HG02973 (cell line): ENCODE measurements around the gene FBXO3.
A peak's percentile ranks its signal among the peaks of the same experiment; 100 is the strongest.

Experiments
- ATAC-seq: cut with Tn5 transposase; IDR thresholded peaks from one replicate; pipeline ENCODE4 v1.9.1; 2021; ENCODE audit warnings: moderate library complexity; ENCODE audit not compliant: unreplicated experiment

Gene FBXO3

DNA sequence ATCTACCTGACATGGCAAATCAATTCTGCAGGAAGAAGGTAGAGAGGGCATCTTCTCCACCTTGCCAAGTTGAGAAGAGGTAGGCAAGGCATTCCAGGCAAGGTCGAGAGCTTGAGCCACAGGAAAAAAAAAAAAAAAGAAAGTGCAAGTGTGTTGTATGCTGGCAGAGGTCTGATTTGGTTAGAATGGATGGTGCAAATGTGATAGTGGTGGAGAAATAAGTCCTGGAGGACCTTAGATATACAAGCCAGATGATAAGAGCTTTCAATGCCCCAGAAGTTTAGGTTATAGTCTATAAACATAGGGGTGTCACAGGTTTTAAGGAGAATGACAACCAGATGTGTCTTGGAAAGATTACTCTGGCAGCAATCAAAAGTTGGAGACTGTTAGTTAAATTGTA, 1.4 kb downstream of the FBXO3 start:
- no peak for ATAC-seq

GRCh38 chr11:33772300-33772699, 2.0 kb downstream of the FBXO3 start:
- ATAC-seq = no peak

GRCh38 chr11:33770236-33770635, 4.1 kb downstream of the FBXO3 start:
- ATAC-seq = no peak

GRCh38 chr11:33769542-33769941, 4.8 kb downstream of the FBXO3 start:
- ATAC-seq = no peak

GRCh38 chr11:33767624-33768023, 6.7 kb downstream of the FBXO3 start:
- ATAC-seq = no peak

DNA sequence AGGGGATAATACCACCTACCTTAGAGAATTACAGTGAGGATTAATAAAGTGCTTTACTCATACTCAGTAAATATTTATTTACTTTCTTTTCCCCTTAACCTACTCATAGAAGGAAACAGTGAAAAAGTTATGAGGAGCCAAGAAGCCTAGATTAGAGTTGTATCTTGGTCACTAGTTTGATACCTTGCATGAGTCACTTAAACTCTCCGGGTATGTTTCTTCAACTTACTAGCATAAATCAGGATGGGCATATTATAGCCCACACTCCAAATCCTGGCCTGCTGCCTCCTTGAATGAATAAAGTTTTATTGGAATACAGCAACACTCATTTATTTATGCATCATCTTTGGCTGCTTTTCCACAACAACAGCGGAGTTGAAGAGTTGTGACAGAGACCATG, 8.2 kb downstream of the FBXO3 start:
- no peak for ATAC-seq

DNA sequence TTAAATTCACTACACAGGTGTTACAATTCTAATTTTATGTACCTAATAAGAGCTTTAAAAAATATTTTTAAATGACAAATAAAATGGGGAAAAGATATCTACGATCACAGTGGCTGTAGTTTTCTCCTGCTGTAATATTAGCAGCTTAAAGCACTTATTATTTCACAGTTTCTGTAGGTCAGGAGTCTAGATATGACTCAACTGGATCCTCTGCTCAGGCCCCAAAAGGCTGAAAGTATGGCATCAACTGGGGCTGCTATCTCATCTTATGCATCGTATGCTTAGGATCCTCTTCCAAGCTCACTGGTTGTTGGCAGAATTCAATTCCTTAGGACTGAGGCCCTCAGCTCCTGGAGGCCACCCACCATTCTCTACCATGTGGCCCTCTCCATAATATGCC, 12.8 kb downstream of the FBXO3 start:
- peak; percentile 88 for ATAC-seq

DNA sequence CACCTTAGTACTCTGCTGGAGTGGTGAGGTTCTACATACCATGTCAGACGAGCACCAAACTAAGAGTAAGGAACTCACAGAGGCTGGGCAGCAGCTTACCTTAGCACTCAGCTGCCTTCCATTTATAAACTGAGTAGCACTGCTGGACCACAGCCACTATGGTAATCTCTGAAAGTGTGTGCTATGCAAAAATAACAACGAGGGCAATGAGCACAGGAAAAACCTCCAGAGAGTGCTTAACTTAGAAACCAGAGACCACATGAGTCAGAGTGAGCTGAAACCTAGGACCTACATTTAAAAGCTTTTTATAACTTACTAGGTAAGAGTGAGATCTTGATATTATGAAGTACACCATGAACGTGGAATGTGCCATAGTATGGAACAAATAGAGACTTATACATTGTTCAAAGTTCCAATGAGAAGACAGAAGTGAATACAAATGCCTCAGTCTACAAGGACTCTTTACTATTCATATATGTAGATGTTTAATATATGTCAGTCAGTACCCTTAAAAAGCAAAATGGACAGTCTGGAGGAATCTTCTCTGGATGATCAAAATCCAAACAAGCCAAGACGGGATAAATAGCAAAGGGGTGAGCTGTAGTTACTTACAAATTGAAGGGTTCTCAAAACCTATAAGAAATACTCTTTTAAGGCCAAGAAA, 20.9 kb downstream of the FBXO3 start:
- peak; percentile 96 for ATAC-seq

DNA sequence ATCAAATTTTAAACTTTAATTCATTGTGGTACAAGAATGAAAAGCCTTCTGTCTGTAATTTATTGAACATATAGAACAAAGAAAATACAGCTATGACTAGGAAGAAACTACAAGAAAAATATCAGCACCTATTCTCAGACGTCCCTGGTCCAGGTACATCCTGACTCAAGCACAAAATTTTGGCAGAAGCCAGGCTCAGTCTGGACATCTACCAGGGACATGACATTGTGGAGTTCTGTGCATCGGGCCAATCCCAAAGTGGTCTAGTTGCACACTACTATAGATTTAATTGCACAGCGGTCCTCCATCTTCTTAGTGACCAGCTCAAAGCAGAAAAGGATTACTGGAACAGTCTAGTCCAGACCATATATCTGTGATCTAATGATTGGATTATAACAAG, 22.4 kb downstream of the FBXO3 start:
- ATAC-seq = no peak

- no peak for ATAC-seq
Observed at GRCh38 chr11:33747979-33748378, 26.3 kb downstream of the FBXO3 start.

- no peak for ATAC-seq
Observed at GRCh38 chr11:33743291-33743690, 31.0 kb downstream of the FBXO3 start.

DNA sequence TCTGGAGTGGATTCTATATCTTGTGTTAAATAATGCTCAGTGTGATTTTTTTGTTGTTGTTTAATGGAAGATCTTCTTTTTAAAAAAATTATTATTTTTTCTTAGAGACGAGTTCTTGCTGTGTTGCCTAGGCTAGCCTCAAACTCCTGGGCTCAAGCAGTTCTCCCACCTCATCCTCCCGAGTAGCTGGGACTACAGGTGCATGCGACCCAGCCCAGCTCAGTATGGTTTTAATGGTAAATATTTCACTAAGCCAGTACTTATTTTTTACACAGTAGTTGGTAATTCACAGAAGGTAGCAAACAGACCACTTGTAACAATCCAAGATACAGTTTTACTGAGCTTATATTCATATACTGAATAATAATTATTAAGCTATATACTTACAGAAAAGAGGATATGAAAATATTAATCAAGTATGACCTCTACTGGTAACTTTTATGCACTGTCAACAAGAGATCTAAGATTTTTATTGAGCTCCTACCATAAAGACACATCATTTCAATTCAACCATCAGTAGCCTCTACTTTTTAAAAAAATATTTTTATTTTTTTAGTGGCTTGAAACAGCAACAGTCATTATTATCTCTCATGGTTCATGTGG, 32.0 kb downstream of the FBXO3 start:
- ATAC-seq = peak; percentile 44

DNA sequence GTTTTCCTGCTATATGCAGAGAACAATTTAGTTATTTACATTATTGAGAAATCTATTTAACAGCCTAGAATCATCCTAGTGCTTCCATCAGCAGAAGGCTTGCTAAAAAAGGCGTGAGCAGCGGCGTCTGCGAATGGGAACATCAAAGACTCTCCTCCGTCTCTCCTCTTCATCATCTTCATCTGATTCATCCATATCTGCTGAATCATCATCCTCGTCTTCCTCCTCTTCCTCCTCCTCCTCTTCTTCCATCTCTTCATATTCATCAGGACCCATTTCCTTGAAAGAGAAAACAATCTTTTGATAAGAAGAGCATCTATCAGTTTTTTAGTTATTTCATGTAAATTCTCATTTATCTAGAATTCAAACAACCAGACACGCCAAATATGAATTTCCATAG, 32.5 kb downstream of the FBXO3 start:
- ATAC-seq = no peak

DNA sequence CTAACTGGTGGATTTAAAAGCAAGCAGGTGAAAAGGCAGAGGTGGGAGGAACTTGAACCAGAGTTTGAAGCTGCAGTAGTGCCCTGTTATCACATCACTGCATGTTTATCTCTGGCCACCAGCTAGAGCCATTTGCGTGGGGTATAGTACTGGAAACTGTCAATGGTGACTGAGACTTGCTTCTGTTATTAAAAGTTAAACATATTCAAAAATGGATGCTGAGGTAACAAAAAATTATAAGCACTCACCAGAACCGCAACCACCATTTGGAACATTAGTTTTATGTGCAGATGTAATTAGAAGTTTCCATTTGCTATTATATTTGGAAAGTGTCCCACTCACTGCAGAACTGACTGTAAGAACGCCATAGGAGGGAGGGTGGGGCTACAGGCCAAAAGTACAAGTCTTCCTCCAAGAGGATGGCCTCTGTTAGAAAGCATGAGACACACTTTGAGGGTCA, 36.9 kb downstream of the FBXO3 start:
- no peak for ATAC-seq

GRCh38 chr11:33736148-33736812, 38.0 kb downstream of the FBXO3 start, which contains the start of gene CD59:
Gene CD59 (minus strand): TSS chr11:33736423. CDS start chr11:33722445, 13,978 bp downstream.
- peak; percentile 56 for ATAC-seq

GRCh38 chr11:33735271-33736147, 38.8 kb downstream of the FBXO3 start:
- ATAC-seq = peak; percentile 56

- ATAC-seq = no peak
Observed at GRCh38 chr11:33734441-33735270, 39.7 kb downstream of the FBXO3 start.

GRCh38 chr11:33733980-33734379, 40.3 kb downstream of the FBXO3 start:
- no peak for ATAC-seq

DNA sequence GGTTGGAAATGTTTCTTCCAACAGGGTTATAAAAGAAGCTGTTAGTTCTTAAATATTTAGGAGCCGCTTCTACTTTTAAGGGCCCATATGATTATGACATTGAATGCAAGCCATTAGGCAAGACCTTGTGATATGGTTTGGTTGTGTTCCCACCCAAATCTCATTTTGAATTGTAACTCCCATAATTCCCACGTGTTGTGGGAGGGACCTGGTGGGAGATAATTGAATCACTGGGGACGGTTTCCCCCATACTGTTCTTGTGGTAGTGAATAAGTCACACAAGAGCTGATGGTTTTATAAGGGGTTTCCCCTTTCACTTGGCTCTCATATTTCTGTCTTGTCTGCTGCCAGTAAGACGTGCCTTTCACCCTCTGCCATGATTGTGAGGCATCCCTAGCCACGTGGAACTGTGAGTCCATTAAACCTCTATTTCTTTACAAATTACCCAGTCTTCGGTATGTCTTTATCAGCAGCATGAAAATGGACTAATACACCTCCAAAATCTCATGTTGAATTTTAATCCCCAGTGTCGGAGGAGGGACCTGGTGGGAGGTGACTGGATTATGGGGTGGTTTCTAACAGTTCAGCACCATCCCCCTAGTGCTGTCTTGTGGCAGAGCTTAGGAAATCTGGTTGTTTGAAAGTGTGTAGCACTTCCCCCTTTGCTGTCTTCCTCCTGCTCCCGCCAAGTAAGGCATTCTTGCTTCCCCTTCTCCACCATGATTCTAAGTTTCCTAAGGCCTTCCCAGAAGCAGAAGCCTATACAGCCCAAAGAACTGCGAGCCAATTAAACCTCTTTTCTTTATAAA, 42.4 kb downstream of the FBXO3 start:
- ATAC-seq = no peak
